Middle frontal gyrus (tissue), 1 donor: ENCODE data around the gene RINT1.

Experiments used
- DNase-seq: peaks from one replicate; pipeline ENCODE4 v3.0.0-alpha.2; 2015; ENCODE audit warnings: low spot score; ENCODE audit errors: extremely low spot score

Gene RINT1

GRCh38 chr7:105532709-105533460 is 884 bp downstream of the RINT1 start:
- DNase-seq, result no peak

- DNase-seq, result no peak
These were observed 6.3 kb downstream of the RINT1 start for GRCh38 chr7:105538339-105538738.

- DNase-seq, result no peak
These were observed 27.9 kb downstream of the RINT1 start for GRCh38 chr7:105559926-105560325.

GRCh38 chr7:105565190-105565589 is 33.2 kb downstream of the RINT1 start:
- DNase-seq, result no peak

- no peak for DNase-seq
These were observed 35.0 kb downstream of the RINT1 start for GRCh38 chr7:105567024-105567423.

GRCh38 chr7:105567821-105568220 is 35.8 kb downstream of the RINT1 start:
- DNase-seq, result no peak

- no peak for DNase-seq
These were observed 39.9 kb downstream of the RINT1 start for GRCh38 chr7:105571891-105572290.

- DNase-seq, result no peak
These were observed 45.2 kb downstream of the RINT1 start for GRCh38 chr7:105577251-105577650.

GRCh38 chr7:105578496-105578895 is 46.5 kb downstream of the RINT1 start:
- no peak for DNase-seq

GRCh38 chr7:105580022-105580740 is 48.2 kb downstream of the RINT1 start:
- DNase-seq, result no peak

GRCh38 chr7:105581066-105581811 is 49.2 kb downstream of the RINT1 start, which contains the start of gene EFCAB10:
EFCAB10 (minus strand) TSS chr7:105581493; CDS start chr7:105581463, 30 bp downstream.
- peak; percentile 42 for DNase-seq

- DNase-seq, result no peak
These were observed 51.1 kb downstream of the RINT1 start for GRCh38 chr7:105583061-105583460.

GRCh38 chr7:105584165-105584564 is 52.2 kb downstream of the RINT1 start:
- no peak for DNase-seq

- DNase-seq, result no peak
These were observed 54.0 kb downstream of the RINT1 start for GRCh38 chr7:105585850-105586500.

GRCh38 chr7:105587909-105588635 is 56.1 kb downstream of the RINT1 start:
- no peak for DNase-seq

GRCh38 chr7:105589356-105590077 is 57.5 kb downstream of the RINT1 start:
- peak; percentile 76 for DNase-seq

- DNase-seq, result no peak
These were observed 58.8 kb downstream of the RINT1 start for GRCh38 chr7:105590793-105591192.

- DNase-seq, result no peak
These were observed 59.5 kb downstream of the RINT1 start for GRCh38 chr7:105591522-105591921.

GRCh38 chr7:105594034-105594433 is 62.0 kb downstream of the RINT1 start:
- DNase-seq, result no peak

- no peak for DNase-seq
These were observed 64.9 kb downstream of the RINT1 start for GRCh38 chr7:105596866-105597265.
